Measurements from ENCODE around the gene B4GALT4. TPM values are rescaled to one million over a fixed set of nuclear protein-coding genes. Genes with fewer than 3 reads are reported as not detected.
"Not testable (repeated sequence)": the region's sequence is repeated elsewhere in the genome, so short reads cannot be mapped to it uniquely, and the experiment has no call there.

B4GALT4 gene
- total RNA-seq, 1 donor from 2014 or later: 11.5 TPM

DNA sequence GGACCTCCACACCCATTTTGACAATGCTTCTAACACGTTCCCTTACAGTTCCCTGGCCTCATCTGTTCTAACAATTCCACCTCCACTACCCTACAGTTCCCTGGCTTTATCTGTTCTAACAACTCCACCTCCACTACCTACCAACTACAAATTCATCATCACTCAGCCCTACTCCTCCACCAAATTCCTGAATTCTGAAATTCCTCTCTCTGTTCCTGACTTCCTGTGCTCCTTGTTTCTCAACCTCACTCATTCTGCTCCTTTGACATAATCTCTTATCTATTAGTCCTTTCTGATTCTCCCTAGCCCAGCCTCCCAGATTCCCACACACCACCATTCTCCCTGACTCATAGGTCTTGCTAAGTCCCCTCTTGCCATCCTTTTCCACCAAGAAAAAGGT lies 44.8 kb downstream of the B4GALT4 start:
- DNase-seq: no peak

DNA sequence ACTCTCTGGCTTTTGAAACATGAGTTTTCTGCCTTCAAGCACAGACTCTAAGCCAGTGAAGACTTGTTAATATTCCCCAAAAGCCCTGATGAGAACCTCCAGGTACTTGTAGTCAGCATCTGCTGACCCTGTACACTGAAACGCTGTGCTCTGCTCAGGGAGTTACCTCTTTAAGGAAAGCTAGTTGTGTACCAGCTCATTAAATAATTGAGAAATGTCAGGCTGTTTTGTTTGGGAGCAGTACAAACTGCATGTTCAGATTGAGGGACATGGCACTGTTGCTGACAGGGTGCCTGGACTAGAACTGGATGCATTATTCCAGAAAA lies 45.6 kb downstream of the B4GALT4 start:
- no peak for DNase-seq

DNA sequence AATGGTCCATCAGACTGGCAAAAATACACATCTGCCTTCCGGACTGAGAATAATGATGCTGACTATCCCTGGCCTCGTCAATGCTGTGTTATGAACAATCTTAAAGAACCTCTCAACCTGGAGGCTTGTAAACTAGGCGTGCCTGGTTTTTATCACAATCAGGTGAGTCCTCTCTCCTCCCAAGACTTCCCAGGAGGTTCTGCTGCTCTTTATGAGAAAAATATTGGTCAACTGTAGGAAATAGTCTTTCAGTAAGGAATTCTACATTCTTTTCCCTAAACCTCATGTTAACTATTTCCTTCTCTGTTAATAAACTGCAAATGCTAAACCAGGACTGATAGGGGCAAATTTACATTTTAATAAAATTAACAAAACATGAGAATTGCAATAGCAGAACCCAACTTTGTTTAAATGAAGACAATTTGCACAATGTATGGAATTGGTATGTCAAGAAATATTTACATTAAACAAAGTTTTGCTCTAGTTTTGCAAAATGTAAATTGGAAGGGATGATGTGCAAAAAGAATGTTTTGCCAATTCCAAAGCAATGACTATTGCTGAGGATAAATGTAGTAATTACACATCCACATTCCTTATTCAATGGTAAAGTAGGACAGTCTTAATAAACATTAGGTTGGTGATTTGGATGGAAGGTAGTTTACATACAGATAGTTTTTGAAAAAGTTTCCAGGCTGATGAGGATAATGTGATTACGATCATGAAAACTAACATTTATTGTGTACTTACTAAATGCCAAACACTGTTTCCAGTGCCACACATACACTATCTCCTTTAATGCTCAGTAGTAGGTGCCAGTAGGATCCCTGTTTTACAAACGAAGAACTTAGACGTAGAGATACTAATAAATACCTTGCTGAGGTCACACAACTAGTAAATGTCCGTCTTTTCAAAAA lies 46.2 kb downstream of the B4GALT4 start:
- DNase-seq: no peak

DNA sequence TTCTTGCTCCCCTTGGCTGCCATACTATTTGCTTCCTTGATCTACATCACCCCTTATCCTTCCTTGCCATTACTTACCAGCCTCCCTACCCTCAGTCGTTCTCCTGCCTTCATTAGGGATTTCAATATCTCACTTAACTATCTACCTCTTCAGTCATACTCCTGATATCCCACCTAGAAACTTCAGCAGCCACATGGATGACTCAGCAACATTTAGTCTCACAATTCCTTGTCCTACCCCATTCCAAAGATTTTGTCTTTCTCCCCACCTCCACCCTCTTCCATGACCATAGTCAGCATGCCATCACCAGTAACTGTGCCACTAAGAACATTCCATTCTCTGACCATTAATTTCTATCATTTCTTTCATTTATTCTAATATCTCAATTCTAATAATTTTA lies 48.9 kb downstream of the B4GALT4 start:
- DNase-seq: no peak

DNA sequence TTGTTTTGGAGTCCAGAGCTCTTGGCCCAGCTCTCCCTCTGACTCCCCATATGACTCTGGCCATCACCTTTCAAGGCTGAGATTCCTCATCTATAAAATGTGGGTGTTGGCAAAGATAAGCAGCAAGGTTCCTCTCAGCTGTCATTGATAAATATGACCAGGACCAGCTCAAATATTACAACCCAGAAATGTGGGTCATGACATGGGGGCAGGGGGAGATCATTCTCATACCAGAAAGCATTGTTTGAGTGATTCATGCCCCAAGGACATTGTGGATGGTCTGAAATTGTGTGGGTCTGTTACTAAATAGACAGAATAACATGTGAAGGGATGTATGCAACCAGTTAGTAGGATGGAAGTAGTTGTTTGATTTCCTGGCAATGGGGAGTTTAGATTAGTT lies 53.4 kb downstream of the B4GALT4 start:
- DNase-seq: no peak

DNA sequence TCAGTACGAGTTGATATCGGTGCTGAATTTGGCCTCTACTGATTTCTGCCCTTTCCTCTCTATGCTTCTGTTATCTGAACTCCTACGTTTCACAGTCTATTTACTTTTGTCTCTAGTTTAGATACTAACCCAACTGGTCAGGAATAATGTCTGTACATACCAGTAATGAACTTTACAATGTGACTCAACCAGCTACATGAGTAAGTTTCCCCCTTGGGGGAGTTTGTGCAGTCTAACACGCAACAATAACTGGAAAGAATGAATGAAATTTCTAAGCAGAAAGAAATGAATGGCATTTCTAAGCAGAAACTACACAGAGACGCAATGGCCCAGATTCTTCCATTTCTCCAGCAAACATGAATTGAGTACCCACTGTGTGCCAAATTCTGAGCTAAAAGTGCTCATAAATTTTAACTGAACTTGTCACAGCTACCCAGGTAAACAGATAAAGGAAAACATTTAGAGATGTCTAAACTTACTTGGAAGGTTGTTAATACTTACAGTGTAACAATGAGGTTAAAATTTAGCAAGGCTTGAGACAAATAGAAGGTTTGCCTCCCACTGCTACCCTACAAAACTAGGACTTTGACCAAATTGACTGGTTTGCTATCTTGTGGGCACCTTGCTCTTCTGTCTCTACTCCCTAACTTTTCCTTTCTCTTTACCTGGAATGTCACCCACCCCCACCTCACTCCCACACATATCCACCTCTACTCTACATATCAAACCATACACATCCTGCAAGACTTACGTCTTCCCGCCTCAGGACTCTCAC lies 55.7 kb downstream of the B4GALT4 start:
- no peak for DNase-seq

DNA sequence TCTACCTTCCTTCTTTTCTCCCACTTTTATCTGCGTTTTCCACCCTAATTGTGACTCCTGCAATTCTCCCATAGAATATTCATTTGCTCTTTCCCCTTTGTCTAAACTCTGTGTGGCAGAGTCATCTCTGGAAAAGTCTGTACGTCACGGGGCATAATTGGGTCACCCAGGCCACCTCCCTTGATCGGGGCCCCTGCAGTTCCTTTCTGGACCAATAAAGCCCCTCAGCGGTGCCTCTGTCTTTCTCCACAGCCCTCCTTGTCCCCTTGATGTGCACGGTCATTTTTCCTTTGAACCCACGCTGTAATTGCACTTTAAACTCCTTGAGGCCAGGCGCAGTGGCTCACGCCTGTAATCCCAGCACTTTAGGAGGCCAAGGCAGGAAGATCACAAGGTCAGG lies 56.6 kb downstream of the B4GALT4 start:
- DNase-seq: no peak

DNA sequence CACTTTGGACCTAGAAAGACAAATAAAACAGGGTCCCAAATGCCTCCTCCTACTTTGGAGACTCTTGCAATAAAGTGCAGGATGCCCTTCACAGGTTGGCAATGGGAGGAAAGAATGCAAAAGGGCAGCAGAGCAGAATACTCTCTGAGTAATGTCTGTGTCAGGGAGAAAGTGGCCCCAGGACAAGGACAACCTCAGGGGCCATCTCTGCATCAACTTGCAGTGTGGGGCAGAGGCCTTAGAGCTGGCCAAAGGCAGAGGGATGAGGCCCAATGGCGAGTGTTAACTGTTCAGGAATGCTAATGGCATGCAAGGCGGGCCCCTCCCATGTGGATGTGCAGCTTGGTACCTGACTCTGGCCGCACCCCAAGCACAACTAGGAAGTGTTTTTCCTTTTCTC lies 58.9 kb downstream of the B4GALT4 start:
- DNase-seq: no peak

DNA sequence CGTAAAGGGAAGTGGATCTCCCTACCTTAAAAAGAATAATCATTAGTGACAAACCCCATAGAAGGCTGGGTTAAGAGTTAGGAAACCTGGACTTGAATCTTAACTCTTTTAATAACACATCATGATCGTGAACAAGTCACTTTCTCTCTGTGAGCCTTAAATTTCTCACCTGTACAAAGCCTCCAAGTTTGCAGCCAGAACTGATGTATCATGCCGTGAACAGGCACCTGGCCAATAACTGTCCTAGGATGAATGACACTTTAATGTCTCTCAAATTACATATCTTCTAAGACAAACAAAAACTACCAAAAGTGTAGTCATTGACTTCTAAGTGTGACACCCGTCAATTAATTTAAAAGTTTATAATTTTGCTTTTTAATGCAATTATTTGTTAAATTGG lies 63.4 kb downstream of the B4GALT4 start:
- no peak for DNase-seq

DNA sequence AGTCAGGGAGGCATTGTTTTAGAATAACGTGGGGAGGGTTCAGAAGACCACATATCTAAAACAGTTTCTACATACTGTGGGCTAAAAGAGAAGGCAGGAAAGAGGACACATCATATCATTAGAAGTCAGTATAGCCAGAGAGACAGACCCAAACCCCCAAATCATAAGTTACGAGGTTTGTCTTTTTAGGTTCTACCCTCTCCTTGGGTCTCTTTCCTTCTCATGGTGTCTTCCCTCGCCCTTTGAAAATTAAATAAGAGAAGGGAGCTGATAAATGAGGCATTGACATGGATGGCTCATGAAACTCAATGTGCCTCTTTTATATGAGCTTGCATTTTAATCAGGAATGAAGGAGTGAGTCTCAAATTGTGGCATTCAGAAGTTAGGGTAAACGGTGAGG lies 63.9 kb downstream of the B4GALT4 start:
- no peak for DNase-seq

DNA sequence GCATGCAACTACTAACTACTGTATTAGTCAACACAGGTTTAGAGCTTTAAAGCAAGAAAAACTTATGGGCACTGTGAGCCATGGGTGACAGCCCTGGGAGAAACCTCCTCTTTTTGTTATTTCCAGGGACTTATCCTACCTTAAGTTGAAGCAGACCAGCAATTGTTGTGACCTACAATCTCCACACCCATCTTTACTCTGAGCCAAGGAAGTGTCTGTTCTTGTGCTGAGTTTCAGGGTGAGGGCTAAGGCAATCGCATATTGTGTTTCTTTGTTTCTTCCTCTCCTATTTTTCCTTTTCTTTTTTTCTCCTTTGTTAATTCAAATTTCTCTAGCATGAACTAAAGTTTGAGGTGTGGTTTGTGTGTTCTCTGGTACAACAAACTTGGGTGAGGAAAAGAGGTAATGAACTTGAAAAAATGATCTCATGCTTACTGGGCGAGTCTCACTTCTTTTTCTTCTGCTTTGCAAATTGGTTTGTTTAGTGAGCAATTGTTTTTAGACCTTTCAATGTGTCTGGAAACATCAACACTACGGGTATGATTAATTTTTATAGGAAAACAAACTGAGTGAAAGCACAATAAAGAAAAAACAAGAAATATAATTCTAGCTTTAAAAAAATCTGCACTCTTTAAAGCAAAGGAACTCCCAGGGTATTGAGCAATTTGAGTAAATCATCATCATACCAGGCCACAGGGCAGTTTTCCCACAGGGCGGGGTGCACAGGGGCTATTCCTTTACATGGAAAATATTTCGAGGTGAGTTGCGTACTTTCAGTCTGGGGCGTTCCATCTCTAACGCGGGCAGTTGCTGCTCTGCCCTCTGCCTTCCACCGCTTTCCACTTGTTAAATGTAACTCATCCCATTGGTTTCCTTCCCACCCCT lies 64.6 kb downstream of the B4GALT4 start:
- no peak for DNase-seq

DNA sequence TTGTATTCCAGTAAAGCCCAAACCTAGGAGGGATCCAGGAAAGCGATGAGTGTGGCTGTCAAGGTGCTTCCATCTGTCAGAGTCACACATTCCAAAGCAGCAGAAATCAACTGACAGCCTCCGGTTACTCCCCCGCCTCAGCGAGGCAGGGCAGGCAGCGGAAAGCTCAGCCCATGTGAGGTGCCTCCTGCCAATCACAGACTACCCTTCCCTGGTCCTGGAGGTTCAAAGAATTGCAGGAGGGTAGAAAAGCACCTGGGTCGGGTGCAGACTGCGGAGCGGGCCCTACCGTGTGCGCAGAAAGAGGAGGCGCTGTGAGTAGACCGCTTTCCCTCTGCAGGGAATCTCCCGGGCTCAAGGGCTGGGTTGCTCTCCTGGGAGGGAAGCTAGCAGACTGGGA lies 67.4 kb downstream of the B4GALT4 start, which contains the start of gene UPK1B:
UPK1B (plus strand) TSS at position 274 of the 400 bp plus-strand sequence. CDS start 13,144 bp downstream, outside the sequence.
- DNase-seq: no peak

DNA sequence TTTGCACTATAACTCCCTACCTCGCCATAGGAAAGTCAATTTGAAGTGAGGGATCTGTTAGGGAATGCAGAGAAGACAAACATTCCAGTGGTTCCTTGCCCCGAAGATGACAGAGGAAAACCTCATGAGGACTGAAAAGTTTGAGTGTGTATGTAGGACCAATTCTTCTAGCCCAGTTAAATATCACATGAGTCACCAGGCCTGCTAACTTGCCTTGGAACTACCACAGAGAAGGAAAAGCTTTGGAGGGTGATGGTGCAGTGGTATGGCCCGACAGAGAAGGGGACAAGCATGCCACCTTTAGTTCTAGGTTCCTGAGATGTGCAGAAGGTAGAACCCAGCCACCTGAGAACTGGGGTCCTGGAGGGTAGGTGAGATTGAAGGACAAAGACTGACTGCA lies 69.9 kb downstream of the B4GALT4 start:
- DNase-seq: no peak

DNA sequence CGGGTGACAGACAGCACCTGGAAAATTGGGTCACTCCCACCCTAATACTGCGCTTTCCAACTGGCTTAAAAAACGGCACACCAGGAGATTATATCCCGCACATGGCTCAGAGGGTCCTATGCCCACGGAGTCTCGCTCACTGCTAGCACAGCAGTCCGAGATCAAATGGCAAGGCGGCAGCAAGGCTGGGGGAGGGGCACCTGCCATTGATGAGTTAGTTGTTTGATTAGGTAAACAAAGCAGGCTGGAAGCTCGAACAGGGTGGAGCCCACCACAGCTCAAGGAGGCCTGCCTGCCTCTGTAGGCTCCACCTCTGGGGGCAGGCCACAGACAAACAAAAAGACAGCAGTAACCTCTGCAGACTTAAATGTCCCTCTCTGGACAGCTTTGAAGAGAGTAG lies 75.9 kb downstream of the B4GALT4 start:
- DNase-seq: not testable (repeated sequence)

Other genes starting within 250 kb of the B4GALT4 start
- gene IGSF11, start 206.0 kb downstream of the B4GALT4 start, total RNA-seq: 11.9 TPM
- not detected for gene TEX55, start 94.7 kb downstream of the B4GALT4 start, total RNA-seq
- 0.16 TPM for gene UPK1B, start 67.3 kb downstream of the B4GALT4 start, total RNA-seq
- gene ARHGAP31, start 53.5 kb upstream of the B4GALT4 start, total RNA-seq: 3.7 TPM
- gene TMEM39A, start 222.7 kb upstream of the B4GALT4 start, total RNA-seq: 11.2 TPM
- 17.8 TPM for gene POGLUT1, start 228.1 kb upstream of the B4GALT4 start, total RNA-seq

All from occipital lobe (tissue), 2 donors.